HL-60 (cell line): ENCODE measurements around the gene COL20A1.

Experiments used
- CTCF ChIP-seq: IDR thresholded peaks from one replicate; pipeline ENCODE4 v1.5.1; 2011; ENCODE audit warnings: low read length, control low read depth, inconsistent platforms; ENCODE audit not compliant: insufficient read depth
- GABPA ChIP-seq: IDR thresholded peaks from 2 replicates; pipeline ENCODE4 v1.6.1; 2012; ENCODE audit warnings: low read depth
- POLR2AphosphoS5 ChIP-seq: IDR thresholded peaks from 2 replicates; pipeline ENCODE4 v1.6.1; 2012; ENCODE audit warnings: low read depth
- TF ChIP-seq, protein P1 (sequence below): IDR thresholded peaks from 2 replicates; pipeline ENCODE4 v1.6.1; 2012; ENCODE audit warnings: low read depth; ENCODE audit not compliant: insufficient replicate concordance

GRCh38 chr20:63377951-63378381 is 85.0 kb downstream of the COL20A1 start:
- TF ChIP-seq GABPA, result no peak
- no peak for TF ChIP-seq POLR2AphosphoS5
- TF ChIP-seq CTCF, result no peak
- TF ChIP-seq, protein P1, sequence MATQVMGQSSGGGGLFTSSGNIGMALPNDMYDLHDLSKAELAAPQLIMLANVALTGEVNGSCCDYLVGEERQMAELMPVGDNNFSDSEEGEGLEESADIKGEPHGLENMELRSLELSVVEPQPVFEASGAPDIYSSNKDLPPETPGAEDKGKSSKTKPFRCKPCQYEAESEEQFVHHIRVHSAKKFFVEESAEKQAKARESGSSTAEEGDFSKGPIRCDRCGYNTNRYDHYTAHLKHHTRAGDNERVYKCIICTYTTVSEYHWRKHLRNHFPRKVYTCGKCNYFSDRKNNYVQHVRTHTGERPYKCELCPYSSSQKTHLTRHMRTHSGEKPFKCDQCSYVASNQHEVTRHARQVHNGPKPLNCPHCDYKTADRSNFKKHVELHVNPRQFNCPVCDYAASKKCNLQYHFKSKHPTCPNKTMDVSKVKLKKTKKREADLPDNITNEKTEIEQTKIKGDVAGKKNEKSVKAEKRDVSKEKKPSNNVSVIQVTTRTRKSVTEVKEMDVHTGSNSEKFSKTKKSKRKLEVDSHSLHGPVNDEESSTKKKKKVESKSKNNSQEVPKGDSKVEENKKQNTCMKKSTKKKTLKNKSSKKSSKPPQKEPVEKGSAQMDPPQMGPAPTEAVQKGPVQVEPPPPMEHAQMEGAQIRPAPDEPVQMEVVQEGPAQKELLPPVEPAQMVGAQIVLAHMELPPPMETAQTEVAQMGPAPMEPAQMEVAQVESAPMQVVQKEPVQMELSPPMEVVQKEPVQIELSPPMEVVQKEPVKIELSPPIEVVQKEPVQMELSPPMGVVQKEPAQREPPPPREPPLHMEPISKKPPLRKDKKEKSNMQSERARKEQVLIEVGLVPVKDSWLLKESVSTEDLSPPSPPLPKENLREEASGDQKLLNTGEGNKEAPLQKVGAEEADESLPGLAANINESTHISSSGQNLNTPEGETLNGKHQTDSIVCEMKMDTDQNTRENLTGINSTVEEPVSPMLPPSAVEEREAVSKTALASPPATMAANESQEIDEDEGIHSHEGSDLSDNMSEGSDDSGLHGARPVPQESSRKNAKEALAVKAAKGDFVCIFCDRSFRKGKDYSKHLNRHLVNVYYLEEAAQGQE, result no peak
